GM20000 (cell line): ENCODE measurements around the gene CCBE1.

Experiments used
- DNase-seq: peaks from one replicate; pipeline ENCODE4 v3.0.0; 2012; ENCODE audit warnings: low spot score
- TF ChIP-seq, protein P1 (sequence below): IDR thresholded peaks from 2 replicates; pipeline ENCODE4 v1.5.1; 2012; ENCODE audit warnings: mild to moderate bottlenecking, control low read depth; ENCODE audit errors: extremely low read depth, missing control alignments

Gene CCBE1

DNA sequence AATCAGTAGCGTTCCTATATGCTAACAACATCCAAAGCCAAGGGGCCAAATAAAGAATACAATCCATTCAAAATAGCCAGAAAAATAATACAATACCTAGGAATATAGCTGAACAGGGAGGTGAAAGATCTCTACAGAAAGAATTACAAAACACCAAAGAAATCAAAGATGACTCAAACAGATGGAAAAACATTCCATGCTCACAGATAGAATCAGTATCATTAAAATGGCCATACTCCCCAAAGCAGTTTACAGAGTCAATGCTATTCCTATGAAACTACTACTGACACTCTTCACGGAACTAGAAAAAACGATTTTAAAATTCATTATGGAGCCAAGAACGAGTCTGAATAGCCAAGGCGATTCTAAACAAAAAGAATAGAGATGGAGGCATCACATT is 57.4 kb downstream of the CCBE1 start:
- TF ChIP-seq, protein P1, sequence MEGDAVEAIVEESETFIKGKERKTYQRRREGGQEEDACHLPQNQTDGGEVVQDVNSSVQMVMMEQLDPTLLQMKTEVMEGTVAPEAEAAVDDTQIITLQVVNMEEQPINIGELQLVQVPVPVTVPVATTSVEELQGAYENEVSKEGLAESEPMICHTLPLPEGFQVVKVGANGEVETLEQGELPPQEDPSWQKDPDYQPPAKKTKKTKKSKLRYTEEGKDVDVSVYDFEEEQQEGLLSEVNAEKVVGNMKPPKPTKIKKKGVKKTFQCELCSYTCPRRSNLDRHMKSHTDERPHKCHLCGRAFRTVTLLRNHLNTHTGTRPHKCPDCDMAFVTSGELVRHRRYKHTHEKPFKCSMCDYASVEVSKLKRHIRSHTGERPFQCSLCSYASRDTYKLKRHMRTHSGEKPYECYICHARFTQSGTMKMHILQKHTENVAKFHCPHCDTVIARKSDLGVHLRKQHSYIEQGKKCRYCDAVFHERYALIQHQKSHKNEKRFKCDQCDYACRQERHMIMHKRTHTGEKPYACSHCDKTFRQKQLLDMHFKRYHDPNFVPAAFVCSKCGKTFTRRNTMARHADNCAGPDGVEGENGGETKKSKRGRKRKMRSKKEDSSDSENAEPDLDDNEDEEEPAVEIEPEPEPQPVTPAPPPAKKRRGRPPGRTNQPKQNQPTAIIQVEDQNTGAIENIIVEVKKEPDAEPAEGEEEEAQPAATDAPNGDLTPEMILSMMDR, result no peak
- DNase-seq, result no peak

DNA sequence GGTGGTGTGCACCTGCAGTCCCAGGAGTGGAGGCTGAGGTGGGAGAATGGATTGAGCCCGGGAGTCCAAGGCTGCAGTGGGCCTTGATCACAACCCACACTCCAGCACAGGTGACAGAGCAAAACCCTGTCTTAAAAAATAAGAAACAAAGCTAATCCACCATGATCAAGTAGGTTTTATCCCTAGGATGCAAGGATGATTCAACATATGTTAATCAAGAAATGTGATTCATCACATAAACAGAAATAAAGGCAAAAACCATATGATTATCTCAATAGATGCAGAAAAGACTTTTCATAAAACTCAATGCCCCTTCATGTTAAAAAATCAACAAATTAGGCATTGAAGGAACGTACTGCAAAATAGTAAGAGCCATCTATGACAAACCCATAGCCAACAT is 58.1 kb downstream of the CCBE1 start:
- no peak for DNase-seq
- TF ChIP-seq, protein P1, result no peak

DNA sequence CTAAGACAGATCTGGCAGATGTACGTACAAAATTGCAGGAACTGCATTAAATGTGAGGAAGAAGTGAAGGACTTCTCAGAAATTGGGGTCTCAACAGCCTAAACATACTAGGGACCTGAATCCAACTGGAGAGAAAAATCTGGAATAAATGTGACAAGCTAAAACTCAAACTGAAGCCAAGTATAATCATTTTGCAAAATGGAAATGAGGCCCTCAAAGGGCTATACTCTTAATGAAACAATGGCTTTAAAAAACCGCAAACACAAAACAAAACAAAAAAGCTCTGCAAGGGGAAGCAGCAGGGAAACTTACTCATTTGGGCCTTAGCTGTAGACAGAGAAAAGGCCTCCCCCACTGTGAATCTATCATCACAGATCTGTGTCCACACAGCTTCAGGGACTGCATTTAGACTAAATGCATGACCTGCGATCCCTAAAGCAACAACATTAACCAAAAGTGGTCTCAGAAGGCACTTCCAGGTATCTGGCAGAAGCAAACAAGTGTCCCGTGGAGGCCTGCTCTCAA is 63.2 kb downstream of the CCBE1 start:
- TF ChIP-seq, protein P1, result no peak
- DNase-seq, result no peak

DNA sequence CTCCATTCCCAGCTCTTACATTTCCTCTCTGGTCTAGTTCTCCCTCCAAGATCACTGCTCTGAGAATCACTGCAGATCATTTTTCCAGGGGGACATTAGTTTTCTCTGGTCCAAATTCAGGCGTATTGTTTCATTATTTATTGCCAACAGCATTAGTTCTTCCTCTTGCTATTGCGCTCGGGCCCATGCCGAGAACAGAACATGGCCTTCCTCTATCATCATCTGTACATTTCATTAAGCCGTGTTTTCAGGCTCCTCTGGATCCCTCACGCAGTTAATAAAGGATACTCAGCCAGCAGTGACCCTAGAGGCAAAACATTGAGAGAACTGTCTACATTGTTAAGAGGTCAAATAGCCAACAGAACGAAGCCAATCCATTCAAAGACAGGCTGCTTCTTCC is 63.9 kb downstream of the CCBE1 start:
- TF ChIP-seq, protein P1, result no peak
- DNase-seq, result no peak

DNA sequence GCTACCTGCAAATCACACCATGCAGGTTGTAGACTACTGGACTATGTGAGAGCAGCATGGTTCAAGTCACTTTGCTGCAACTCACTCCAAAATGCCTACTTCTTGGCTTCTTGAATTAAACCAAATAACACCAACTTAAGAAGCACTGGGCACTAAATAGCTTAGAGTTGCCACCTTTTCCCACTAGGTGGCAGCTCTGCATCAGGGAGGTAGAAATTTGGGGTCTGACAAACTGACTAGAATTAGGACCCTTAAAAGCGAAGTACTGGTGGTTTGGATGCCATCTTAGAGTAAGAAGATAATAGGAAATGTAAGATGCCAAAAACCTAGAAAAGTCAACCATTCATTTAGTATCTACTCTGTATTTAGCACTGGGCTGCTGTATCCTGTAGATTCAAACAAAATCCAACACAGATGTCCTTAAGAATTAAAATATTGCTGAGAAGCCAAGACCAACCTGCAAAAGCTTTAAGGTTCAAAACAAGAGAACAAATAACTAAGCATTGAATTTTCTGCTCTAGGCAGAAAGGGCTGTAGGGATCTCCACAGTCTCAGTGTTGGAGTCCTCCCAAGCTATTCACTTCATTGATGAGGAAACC is 65.5 kb downstream of the CCBE1 start:
- DNase-seq, result peak; percentile 16
- TF ChIP-seq, protein P1, result peak; percentile 53

DNA sequence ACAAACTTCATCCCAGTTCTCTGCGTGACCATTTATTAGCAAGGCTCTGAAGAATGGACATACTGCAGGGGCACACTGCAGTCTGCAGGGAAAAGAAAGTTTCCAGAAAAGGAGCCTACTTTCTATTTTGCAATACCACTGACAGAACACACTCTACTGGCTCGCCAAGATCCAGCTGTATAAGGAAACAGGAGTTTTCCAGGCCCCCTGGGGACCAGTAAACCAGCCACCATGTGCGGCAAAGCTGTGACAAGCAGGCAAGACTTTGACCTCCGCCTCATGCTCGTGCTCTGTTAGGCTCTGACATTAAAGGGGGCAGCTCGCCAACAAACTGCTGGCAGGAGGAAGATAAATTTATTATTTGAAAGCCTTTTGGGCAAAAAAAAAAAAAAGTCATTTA is 67.3 kb downstream of the CCBE1 start:
- DNase-seq, result no peak
- TF ChIP-seq, protein P1, result no peak

DNA sequence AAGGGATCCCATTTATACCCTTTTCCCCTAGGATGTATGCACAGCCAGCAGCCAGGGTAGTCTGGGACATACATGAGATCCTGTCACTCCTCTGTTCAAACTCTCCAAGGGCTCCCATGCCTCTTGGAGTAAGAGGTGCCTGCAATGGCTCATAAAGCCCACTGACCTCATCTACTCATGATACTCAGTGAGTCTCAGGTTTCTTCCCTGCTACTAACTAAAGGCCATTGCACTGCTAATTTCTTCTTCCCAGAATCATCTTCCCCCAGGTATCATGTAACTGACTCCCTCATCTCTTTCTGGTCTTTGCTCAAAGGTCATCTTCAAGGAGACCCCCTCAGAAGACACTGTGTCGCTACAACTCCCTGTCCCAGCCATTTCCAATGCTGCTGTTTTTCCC is 68.2 kb downstream of the CCBE1 start:
- TF ChIP-seq, protein P1, result no peak
- DNase-seq, result no peak
